ENCODE data around the gene MC3R.

MC3R gene
- 0 to 0.22 (median 0) reads per million in 17 experiments for total RNA-seq

DNA sequence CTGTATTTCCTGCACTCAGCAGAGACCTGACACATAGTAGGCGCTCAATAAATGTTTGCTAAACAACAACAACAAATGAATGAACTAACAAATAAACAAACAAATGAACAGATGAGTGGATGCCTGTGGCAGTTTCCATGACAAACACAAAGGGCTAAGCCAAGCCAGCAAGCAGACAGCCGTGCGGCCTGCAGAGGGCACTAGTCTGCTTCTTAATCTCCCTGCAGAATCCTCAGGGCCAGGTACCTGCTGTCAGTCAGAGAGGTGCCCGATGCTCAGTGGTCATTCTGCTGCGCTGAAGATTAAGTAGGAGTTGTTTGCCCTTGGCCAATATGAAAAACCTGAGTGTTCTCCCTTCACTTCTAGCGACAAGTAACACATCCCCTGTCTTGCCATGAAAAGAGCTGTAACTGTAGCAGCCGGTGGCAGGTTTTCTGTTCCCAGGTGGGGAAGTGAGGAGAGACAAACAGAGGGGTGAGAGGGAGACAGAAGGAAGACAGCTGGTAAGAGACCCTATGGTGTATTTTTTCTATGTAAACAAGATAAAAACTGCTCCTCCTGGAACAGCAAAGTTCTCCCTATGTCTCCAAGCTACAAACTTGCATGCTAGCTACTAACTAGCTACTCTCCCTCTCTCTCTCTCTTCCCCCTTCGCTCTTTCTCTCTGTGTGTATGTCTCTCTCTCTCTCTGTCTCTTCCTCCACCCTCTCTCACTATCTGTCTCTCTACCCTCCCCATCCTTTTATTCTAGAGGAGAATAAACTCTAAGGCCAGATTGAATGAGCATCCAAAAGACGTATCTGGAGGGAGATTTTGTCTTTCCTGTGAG, at the start of gene MC3R:
Gene MC3R (plus strand): TSS at position 779 of the 829 bp plus-strand sequence. CDS start 112 bp downstream, outside the sequence.
- DNase-seq = peak; percentile 46 to 71 (median 61)

GRCh38 chr20:56200456-56200855, 48.1 kb upstream of the MC3R start:
- DNase-seq = peak in 2 of 4 experiments; percentile 4 to 9

GRCh38 chr20:56202493-56203077, 45.9 kb upstream of the MC3R start:
- DNase-seq = peak in 2 of 4 experiments; percentile 10 to 20

DNA sequence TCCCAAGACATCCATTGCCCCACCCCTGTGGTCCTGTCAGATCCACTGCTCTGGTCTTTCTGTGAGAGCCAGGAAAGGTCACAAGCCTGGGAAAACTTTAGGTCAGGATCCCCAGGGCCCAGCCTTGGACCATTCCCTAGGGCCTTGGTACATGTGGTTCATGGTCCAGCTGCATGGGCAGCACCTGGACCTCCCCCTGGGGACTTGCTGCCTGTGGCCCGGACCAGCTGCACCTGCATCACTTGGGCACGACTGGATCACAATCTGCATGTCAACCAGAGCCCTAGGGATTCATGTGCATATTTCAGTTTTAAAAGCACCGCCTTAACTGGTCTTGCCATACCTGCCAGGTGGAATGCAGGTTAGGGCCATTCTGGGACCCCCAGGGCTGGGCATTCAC, 44.3 kb upstream of the MC3R start:
- no peak for DNase-seq

GRCh38 chr20:56205346-56205745, 43.2 kb upstream of the MC3R start:
- no peak for DNase-seq

- no peak for DNase-seq
Observed at GRCh38 chr20:56207656-56208055, 40.9 kb upstream of the MC3R start.

- no peak for DNase-seq
Observed at GRCh38 chr20:56208121-56208520, 40.4 kb upstream of the MC3R start.

- no peak for DNase-seq
Observed at GRCh38 chr20:56211051-56211450, 37.5 kb upstream of the MC3R start.

GRCh38 chr20:56212091-56212490, 36.4 kb upstream of the MC3R start:
- DNase-seq = peak in 1 of 4 experiments; percentile 6

GRCh38 chr20:56213321-56213720, 35.2 kb upstream of the MC3R start:
- DNase-seq = no peak

DNA sequence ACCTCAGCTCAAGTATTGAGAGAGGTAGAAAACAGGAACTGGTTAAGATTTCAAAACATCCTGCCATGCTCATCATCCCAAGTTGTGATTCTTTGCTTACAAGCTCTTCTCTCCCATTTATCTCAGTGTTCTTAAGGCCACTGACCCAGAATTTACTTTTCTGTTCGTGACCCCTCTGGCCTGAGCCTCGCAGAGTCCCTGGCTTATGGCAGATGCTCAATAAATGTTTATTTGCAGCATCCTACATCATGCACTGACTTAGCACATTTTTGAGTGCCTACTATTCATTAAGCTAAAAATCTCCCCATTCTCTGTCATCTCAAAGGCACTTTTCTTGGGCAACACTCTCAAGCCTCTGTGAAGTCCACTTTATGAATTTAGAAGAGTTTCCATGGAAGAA, 33.4 kb upstream of the MC3R start:
- no peak for DNase-seq

GRCh38 chr20:56217829-56218228, 30.7 kb upstream of the MC3R start:
- DNase-seq = no peak

GRCh38 chr20:56221186-56221585, 27.3 kb upstream of the MC3R start:
- DNase-seq = peak in 2 of 4 experiments; percentile 11 to 24

- DNase-seq = no peak
Observed at GRCh38 chr20:56222201-56222600, 26.3 kb upstream of the MC3R start.

DNA sequence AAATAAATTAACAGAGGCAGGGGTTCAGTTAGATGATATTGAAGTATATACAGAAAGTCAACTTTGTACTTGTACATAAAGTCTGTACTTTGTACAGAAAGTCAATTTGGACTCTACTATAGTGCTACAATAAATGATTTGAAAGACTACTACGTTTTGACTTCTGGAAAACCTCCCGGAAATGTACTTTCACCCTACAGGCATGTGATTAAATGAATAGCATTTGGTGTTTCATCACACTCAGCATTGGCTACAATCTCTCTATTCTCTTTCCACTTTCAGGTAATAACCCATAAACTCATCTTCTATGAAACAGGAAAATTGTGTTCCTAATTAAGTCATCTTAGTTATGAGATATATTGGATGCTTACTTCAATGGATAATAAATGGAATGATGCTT, 25.6 kb upstream of the MC3R start:
- DNase-seq = no peak

- DNase-seq = no peak
Observed at GRCh38 chr20:56223352-56223751, 25.2 kb upstream of the MC3R start.

DNA sequence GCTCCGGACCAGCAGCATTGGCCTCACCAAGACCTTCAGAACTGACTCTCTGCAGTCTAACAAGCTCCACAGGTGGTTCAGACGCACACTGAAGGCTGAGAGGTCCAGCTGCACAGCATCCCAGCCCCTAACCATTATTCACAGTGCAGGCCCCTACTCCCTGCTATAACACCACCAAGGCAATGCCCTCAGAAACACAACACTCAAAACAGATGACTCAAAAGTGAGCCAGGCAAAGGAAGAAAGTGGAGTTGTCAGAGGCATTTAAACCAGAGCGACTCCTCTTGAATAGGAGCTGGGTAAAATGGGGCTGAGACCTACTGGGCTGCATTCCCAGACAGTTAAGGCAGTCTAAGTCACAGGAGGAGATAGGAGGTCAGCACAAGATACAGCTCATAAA, 20.5 kb upstream of the MC3R start:
- no peak for DNase-seq

DNA sequence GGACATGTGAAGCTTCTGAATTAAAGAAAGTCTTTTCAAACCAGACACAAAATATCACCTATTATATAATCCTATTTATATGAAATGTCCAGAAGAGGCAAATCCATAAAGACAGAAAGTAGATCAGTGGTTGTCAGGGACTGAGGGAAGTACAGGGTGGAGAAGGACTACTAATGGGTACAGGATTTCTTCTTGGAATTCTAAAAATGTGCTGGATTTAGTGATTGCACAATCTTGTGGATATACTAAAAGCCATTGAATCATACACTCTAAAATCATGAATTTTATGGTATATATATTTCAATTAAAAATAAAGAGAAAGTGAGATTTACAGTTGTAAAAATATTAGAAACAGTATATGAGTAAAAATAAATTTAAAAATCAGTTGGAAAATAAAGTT, 18.7 kb upstream of the MC3R start:
- DNase-seq = no peak

GRCh38 chr20:56234110-56234509, 14.4 kb upstream of the MC3R start:
- no peak for DNase-seq

GRCh38 chr20:56237335-56237734, 11.2 kb upstream of the MC3R start:
- no peak for DNase-seq

DNA sequence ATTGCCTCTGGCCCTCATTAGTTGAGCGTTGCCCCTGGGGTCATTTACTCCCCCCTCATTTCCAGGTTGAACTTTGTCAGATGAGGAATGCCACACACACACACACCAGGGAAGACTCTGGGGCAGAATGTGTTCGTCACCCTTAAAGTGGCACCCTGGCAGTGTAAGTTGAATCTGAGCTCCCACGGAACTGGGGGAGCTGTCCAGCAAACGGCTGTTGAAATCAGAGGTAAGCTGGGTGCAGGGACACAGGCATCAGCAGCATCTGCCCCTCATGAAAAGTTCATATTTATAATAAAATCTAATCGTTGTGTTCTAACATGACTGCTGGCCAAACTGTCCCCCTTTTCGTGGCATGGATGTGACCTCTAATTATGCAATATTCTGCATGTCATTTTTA, 4.3 kb upstream of the MC3R start:
- no peak for DNase-seq

DNA sequence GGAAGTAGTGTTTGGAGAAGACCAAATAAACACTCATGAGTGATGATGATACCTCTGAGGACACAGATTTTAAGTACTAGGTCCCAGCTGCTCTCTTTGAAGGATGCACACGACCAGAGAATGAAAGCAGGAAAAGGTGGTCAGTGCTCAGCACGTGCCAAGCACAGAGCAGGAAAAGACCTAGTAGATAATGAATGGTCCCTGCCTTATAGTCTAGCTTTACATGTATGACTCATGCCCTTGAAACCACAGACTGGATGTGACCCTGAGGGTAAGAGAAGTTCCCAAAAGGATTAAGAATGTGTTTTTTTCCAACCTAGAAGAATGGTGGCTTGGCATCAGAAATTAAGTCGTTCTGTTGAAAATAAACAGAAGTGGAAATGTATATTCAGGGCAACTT, 2.8 kb upstream of the MC3R start:
- peak in 1 of 4 experiments; percentile 4 for DNase-seq

DNA sequence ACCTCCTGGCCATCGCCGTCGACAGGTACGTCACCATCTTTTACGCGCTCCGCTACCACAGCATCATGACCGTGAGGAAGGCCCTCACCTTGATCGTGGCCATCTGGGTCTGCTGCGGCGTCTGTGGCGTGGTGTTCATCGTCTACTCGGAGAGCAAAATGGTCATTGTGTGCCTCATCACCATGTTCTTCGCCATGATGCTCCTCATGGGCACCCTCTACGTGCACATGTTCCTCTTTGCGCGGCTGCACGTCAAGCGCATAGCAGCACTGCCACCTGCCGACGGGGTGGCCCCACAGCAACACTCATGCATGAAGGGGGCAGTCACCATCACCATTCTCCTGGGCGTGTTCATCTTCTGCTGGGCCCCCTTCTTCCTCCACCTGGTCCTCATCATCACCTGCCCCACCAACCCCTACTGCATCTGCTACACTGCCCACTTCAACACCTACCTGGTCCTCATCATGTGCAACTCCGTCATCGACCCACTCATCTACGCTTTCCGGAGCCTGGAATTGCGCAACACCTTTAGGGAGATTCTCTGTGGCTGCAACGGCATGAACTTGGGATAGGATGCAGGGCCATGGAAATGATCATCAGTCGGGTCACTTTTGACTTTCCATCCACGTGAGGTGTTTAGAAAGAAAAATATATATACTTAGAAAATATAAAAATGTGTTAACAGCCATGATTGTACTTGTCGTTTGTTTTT, 868 bp downstream of the MC3R start:
- DNase-seq = peak; percentile 13 to 43 (median 28)

DNA sequence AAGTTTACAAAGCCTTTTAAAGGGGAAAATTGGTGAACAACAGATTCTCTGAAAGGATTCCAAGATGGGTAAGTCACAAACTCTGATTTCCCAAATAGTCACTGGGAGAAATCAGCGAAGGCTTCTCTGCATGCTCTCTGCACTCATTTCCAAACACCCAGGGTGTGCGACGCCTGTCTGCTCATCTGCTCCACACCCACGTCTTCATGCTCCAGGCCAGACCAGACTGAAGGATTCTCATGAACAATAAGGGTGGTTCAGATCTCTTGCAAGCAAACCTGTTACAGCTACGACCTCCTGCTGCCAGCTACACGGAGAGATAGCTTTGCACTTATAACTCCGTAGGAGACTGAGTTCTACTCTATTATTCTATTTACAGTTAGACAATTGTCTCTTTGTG, 1.4 kb downstream of the MC3R start:
- no peak for DNase-seq
